ENCODE data around the gene C1orf74. TPM values are rescaled to one million over a fixed set of nuclear protein-coding genes. Genes with fewer than 3 reads are reported as not detected.

Gene C1orf74
- total and polyA plus RNA-seq, 2 donors (not counting 3 experiments of a cell fraction or from before 2014, with no cell fraction given): 2.4 to 3.0 TPM

DNA sequence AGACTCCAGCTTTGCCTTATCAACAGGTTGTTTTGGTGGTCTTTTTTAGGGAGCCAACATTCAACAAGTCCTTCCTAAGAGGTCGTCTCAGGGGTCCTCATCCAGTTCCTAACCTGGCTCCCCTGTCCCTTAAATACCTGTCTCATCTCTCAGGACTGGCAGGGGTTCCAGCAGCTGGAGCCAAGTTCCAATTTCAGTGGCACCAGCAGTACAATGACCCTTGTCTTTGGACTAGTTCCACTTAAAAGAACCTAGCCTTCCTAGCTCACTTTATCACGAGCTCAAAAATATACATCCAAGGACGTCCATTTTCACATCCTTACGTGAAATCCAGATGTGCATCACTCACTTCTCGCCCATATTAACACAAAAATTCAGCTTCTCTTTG, 47.2 kb downstream of the C1orf74 start:
- BruUV-seq (replicated peaks): no TSS peak
- POLR2A ChIA-PET: no interaction called here
- intact Hi-C loops (cut with micrococcal nuclease): no loop called here

DNA sequence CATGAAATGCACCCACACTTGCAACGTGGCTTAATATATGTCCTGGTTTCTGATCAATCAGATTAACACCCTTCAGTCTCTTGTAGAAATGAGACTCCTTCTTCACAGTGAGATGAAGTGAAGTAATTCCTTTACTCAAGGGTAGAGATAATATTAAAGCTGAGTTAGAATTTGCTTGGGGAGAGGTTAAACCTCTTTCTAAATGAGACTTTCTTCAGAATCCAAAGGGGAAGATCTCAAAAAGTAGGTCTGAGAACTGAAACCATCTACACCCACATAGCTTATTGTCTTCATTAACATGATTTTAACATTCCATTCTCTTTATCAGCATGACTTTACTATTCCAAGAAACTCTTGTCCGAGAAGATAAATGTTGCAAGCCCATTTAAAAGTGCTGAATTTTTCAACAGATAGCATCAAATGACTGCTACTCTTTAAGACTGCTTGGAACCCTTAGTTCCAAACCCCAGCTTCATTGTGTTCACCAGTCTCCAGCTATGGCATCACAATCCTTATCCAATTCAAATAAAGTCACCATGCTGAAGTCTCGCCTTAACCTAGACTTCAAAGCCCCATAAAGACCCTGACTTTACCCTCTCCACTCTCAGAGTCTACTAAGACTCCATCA, 47.8 kb downstream of the C1orf74 start:
- Histone ChIP-seq H3K36me3 (ENCODE audit: control insufficient read depth in 2 of 2, extremely low read depth in 1 of 2, insufficient read depth in 2 of 2, low read length in 2 of 2) (no peaks in the 10 kb centered on the region), H3K4me1 (ENCODE audit: control insufficient read depth, extremely low read depth, insufficient read depth, low read length) (no peaks in the 10 kb centered on the region), H3K27ac (ENCODE audit: insufficient read depth, low read depth, low read length) (no peak overlapping the region), H3K9me1 (replicated peaks; ENCODE audit: control insufficient read depth, extremely low read depth, insufficient read depth, low read length) (no peaks in the 10 kb centered on the region), H4K20me1 (replicated peaks; ENCODE audit: control insufficient read depth, extremely low read depth, insufficient read depth, low read length) (no peaks in the 10 kb centered on the region), H3K9me3 (replicated peaks; ENCODE audit: control insufficient read depth, insufficient read depth, low read length) (no peaks in the 10 kb centered on the region), H3K9ac (replicated peaks; ENCODE audit: extremely low read depth, insufficient read depth, low read length) (no peak overlapping the region), H3K79me2 (ENCODE audit: control insufficient read depth, insufficient read depth, low read length) (no peaks in the 10 kb centered on the region), H3K4me2 (ENCODE audit: insufficient read depth, low read length) (no peak overlapping the region), H3K27me3 (ENCODE audit: control insufficient read depth in 2 of 2, insufficient read depth in 2 of 2, low read length in 2 of 2) (peaks cover 0 to 11% of the 10 kb centered on the region in 2 experiments), H2AFZ (ENCODE audit: low read depth, low read length) (no peak overlapping the region), H3K4me3 (replicated peaks in 1 of 3; ENCODE audit: insufficient read depth in 1 of 3, low read depth in 1 of 3, low read length in 3 of 3) (no peak overlapping the region)
- ChIA-PET POLR2A (no interaction called here), CTCF (interaction anchor here (1.0 to 2.1 kb wide), 4 partner anchors 9 to 169 kb away, joined by 4 to 5 read pairs (median 4); no protein-coding TSS in a partner anchor)
- dilution Hi-C loops (cut with MboI; ENCODE audit: extremely low pct_ligation_motif_present, low sequenced_read_pairs) (no loop called here), intact Hi-C loops (cut with micrococcal nuclease) (no loop called here)
- DNase-seq (ENCODE audit: low read depth, low spot score) (no peak), FAIRE-seq (no peak)
- TF ChIP-seq MYC (IDR thresholded peaks at IDR 0.05; ENCODE audit: low read depth, low read length) (no peak), POLR2A (IDR thresholded peaks at IDR 0.05; ENCODE audit: low read depth, low read length) (no peak), FOS (IDR thresholded peaks at IDR 0.05; ENCODE audit: borderline replicate concordance, insufficient read depth, low read length) (no peak), POLR2AphosphoS5 (IDR thresholded peaks at IDR 0.05; ENCODE audit: insufficient read depth, low read depth, low read length) (no peak), JUN (IDR thresholded peaks at IDR 0.05; ENCODE audit: borderline replicate concordance, insufficient read depth, insufficient read length, low read depth) (no peak), EZH2 (IDR thresholded peaks at IDR 0.05; ENCODE audit: borderline replicate concordance, low read depth, low read length, severe bottlenecking) (no peak), GATA2 (IDR thresholded peaks at IDR 0.05; ENCODE audit: insufficient read depth, insufficient read length, low read depth, low read length) (no peak)
- TF ChIP-seq, protein P1, sequence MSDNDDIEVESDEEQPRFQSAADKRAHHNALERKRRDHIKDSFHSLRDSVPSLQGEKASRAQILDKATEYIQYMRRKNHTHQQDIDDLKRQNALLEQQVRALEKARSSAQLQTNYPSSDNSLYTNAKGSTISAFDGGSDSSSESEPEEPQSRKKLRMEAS (IDR thresholded peaks at IDR 0.05; ENCODE audit: insufficient read depth, insufficient read length): no peak
- TF ChIP-seq, protein P2, sequence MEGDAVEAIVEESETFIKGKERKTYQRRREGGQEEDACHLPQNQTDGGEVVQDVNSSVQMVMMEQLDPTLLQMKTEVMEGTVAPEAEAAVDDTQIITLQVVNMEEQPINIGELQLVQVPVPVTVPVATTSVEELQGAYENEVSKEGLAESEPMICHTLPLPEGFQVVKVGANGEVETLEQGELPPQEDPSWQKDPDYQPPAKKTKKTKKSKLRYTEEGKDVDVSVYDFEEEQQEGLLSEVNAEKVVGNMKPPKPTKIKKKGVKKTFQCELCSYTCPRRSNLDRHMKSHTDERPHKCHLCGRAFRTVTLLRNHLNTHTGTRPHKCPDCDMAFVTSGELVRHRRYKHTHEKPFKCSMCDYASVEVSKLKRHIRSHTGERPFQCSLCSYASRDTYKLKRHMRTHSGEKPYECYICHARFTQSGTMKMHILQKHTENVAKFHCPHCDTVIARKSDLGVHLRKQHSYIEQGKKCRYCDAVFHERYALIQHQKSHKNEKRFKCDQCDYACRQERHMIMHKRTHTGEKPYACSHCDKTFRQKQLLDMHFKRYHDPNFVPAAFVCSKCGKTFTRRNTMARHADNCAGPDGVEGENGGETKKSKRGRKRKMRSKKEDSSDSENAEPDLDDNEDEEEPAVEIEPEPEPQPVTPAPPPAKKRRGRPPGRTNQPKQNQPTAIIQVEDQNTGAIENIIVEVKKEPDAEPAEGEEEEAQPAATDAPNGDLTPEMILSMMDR (IDR thresholded peaks at IDR 0.05; ENCODE audit: extremely low read depth in 1 of 2, insufficient read depth in 1 of 2, low read depth in 1 of 2, low read length in 2 of 2): no peak
- BruUV-seq (replicated peaks): no TSS peak

More for the DNA sequence above, 47.2 kb downstream of the C1orf74 start:
- CTCF ChIA-PET: interaction anchor here (0.7 to 2.1 kb wide), 4 partner anchors 10 to 168 kb away, joined by 3 to 5 read pairs (median 4); no protein-coding TSS in a partner anchor
- no peak overlapping the region for H3K9ac ChIP-seq (replicated peaks; ENCODE audit: extremely low read depth, insufficient read depth, low read length)
- no peaks in the 10 kb centered on the region for H4K20me1 ChIP-seq (replicated peaks; ENCODE audit: control insufficient read depth, extremely low read depth, insufficient read depth, low read length)
- no peak overlapping the region for H3K27ac ChIP-seq (ENCODE audit: insufficient read depth, low read depth, low read length)
- H3K4me1 ChIP-seq (ENCODE audit: control insufficient read depth, extremely low read depth, insufficient read depth, low read length): no peaks in the 10 kb centered on the region
- H3K9me3 ChIP-seq (replicated peaks; ENCODE audit: control insufficient read depth, insufficient read depth, low read length): no peaks in the 10 kb centered on the region
- dilution Hi-C loops (cut with MboI; ENCODE audit: extremely low pct_ligation_motif_present, low sequenced_read_pairs): no loop called here
- no peak overlapping the region for H3K4me3 ChIP-seq (replicated peaks in 1 of 3; ENCODE audit: insufficient read depth in 1 of 3, low read depth in 1 of 3, low read length in 3 of 3)
- no peaks in the 10 kb centered on the region for H3K36me3 ChIP-seq (ENCODE audit: control insufficient read depth in 2 of 2, extremely low read depth in 1 of 2, insufficient read depth in 2 of 2, low read length in 2 of 2)
- H3K27me3 ChIP-seq (ENCODE audit: control insufficient read depth in 2 of 2, insufficient read depth in 2 of 2, low read length in 2 of 2): peaks cover 0 to 11% of the 10 kb centered on the region in 2 experiments
- no peak overlapping the region for H2AFZ ChIP-seq (ENCODE audit: low read depth, low read length)
- no peaks in the 10 kb centered on the region for H3K9me1 ChIP-seq (replicated peaks; ENCODE audit: control insufficient read depth, extremely low read depth, insufficient read depth, low read length)
- no peak for FAIRE-seq
- DNase-seq (ENCODE audit: low read depth, low spot score): no peak
- H3K4me2 ChIP-seq (ENCODE audit: insufficient read depth, low read length): no peak overlapping the region
- TF ChIP-seq, protein P1 (IDR thresholded peaks at IDR 0.05; ENCODE audit: insufficient read depth, insufficient read length): no peak
- TF ChIP-seq EZH2 (IDR thresholded peaks at IDR 0.05; ENCODE audit: borderline replicate concordance, low read depth, low read length, severe bottlenecking) (no peak), GATA2 (IDR thresholded peaks at IDR 0.05; ENCODE audit: insufficient read depth, insufficient read length, low read depth, low read length) (no peak), JUN (IDR thresholded peaks at IDR 0.05; ENCODE audit: borderline replicate concordance, insufficient read depth, insufficient read length, low read depth) (no peak), FOS (IDR thresholded peaks at IDR 0.05; ENCODE audit: borderline replicate concordance, insufficient read depth, low read length) (no peak)
- H3K79me2 ChIP-seq (ENCODE audit: control insufficient read depth, insufficient read depth, low read length): no peaks in the 10 kb centered on the region
